IPS-NIHi7 (cell line): Measurements from ENCODE around the gene EVC2.
A peak's percentile ranks its signal among the peaks of the same experiment; 100 is the strongest.

ENCODE experiments used
- DNase-seq: peaks from one replicate; pipeline ENCODE4 v3.0.0; 2012; ENCODE audit warnings: mixed read lengths; ENCODE audit errors: extremely low spot score

The EVC2 gene, protein sequence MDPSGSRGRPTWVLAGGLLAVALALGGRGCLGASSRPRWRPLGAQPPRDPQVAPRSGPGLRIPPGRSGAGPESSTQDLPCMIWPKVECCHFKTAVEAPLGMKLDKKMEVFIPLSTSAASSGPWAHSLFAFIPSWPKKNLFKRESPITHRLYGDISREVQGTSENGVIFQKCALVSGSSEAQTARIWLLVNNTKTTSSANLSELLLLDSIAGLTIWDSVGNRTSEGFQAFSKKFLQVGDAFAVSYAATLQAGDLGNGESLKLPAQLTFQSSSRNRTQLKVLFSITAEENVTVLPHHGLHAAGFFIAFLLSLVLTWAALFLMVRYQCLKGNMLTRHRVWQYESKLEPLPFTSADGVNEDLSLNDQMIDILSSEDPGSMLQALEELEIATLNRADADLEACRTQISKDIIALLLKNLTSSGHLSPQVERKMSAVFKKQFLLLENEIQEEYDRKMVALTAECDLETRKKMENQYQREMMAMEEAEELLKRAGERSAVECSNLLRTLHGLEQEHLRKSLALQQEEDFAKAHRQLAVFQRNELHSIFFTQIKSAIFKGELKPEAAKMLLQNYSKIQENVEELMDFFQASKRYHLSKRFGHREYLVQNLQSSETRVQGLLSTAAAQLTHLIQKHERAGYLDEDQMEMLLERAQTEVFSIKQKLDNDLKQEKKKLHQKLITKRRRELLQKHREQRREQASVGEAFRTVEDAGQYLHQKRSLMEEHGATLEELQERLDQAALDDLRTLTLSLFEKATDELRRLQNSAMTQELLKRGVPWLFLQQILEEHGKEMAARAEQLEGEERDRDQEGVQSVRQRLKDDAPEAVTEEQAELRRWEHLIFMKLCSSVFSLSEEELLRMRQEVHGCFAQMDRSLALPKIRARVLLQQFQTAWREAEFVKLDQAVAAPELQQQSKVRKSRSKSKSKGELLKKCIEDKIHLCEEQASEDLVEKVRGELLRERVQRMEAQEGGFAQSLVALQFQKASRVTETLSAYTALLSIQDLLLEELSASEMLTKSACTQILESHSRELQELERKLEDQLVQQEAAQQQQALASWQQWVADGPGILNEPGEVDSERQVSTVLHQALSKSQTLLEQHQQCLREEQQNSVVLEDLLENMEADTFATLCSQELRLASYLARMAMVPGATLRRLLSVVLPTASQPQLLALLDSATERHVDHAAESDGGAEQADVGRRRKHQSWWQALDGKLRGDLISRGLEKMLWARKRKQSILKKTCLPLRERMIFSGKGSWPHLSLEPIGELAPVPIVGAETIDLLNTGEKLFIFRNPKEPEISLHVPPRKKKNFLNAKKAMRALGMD

DNA sequence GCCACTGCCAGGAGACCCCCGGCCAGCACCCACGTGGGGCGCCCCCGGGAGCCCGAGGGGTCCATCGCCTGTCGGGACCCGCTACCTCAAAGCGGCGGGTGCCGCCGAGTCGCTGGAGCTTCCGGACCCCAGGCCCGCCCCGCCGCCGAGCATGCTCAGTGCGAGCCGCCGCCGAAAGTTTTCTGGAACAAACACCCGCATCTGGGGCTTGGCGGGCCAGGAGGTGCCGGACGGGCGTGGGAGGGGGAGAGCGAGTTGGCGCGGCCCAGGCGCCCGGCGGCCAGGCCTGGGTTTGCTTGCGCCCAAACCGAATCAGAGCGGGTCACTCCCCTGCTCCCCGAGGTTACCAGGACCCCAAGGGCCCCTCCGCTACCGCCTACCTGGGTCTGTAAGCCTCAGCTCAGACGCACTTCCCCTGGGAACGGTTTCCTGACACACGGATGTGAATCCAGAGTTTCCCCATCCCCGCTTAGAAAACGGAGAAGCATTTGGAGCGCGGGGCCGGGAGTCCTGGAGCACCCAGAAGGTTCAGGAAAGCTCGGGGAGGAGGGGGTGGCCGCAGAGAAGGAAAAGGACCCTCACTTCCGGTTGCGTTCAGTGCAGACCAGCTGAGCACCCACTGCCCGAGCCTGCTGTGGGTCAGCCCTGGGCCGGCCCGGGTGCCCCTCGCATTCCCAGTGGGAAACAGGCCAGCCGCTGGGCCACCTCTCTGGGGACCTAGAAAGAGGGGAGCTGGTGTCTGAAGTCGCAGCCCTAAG, at the start of gene EVC2:
Gene EVC2 (minus strand): TSS at position 111 of the 758 bp plus-strand sequence. CDS start 46 bp downstream, at position 65.
- DNase-seq = peak; percentile 74

DNA sequence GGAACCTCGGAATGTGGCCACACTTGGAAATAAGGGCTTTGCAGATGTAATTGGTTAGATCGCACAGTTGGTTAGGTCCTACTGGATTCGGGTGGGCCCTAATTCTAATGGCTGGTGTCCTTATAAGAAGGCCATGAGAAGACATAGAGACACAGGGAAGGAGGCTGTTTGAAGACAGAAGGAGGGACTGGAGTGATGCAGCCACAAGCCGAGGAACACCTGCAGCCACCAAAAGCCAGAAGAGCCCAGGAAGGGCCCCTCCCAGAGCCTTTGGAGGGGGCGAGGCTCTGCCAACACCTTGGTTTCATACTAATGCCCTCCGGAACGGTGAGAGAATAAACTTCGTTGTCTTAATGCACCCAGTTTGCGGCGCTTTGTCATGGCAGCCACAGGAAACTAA, 49.6 kb upstream of the EVC2 start:
- DNase-seq = no peak

DNA sequence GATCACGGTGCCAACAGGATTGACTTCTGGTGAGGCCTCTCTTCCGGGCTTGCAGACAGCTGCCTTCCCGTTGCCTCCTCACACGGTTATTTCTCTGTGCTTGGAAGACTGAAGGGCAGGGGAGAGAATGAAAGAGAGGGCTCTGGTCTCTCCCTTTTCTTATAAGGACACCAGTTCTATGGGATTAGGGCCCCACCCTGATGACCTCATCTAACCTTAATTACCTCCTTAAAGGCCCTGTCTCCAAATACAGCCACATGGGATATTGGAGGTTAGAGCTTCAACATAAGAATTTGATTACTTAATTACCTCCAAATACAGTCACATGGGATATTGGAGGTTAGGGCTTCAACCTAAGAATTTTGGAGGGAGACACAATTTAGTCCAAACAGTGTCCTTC, 49.2 kb upstream of the EVC2 start:
- no peak for DNase-seq

DNA sequence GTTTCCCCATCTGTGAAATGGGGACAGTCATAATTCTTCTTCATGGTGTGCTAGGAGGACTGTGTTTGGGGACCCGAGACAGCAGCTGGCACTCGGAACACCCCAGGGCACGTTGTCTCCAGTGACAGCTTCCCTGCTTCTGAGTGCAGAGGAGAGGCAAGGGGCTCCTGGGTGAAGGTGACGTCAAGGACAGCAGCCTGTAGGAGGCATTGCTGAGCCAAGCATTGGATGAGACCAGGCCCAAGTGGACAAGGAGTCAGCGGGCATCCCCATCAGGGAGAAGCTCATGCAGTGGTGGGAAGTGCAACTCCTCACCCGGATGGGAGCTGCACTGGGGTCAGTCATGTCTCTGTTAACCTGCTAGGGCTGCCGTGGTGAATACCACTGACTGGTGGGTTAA, 48.7 kb upstream of the EVC2 start:
- DNase-seq = peak; percentile 18

DNA sequence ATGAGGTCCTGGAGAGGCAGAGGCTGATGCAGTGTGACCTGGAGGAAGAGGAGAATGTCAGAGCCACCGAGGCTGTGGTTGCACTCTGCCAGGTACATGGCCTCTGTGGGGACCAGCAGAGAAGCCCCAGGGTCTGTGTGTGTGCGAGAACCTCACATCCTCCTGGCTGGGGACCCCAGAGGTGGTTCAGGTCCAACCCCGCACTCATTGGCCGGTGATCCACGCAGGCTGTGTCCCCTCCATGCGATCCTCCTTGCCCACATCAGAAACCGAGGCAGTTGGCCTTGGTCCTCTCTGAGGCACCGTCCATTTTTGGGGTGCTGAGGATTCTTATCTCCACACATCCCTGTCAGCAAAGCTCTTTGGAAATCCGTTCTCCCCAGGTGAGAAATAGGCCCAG, 47.9 kb upstream of the EVC2 start:
- no peak for DNase-seq

DNA sequence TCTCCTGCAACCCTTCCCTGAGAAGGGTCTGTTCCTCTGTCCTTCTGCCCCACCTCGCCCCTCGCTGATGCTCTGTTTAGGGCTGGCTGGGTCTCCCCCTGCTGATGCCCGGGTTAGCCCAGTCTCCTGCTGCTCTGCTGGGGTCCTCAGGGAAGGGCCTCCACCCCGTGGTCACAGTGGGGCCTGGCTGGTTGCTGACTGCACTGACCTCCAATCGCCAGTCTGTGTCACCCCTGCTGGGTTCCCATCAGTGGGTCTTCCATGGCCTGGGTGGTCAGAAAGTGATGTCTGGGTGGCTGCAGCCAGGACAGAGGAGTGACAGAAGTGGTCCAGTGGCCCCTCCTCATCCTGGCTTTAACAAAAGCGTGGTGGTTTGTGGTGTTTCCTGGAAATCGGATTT, 47.3 kb upstream of the EVC2 start:
- no peak for DNase-seq

DNA sequence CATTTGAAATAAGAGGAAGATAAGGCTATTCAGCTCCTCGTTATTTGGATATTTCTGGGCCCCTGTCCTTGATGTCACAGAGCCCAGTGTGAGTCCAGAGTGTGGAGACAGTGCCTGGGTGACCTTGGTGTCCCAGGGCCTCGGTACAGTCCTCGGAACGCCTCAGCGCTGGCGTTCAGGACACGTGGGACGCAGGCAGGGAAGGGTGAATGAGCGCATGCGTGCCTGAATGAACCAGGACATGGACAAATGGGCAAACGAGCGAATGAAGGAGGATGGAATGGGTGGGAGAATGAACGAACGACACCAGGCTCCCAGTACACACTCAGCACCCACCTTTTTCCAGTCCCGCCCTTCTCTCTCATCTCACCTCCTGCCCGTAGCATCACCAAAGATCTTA, 46.8 kb upstream of the EVC2 start:
- no peak for DNase-seq

DNA sequence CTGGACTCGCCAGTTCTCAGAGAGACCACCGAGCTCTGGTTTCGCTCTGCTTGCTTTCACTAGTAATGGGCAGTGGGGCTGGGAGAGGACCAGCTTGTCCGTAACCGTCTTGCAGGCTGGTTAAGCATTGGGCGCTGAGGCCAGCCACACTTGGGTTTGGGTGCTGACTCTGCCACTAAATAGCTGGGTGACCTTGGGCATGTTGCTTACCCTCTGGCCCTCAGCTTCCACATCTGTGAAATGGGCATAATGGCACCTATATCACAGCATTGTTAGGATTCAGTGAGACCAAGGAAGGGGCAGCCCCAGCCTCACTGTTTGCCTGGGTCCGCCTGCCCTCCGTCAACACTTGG, 46.1 kb upstream of the EVC2 start:
- DNase-seq = no peak

DNA sequence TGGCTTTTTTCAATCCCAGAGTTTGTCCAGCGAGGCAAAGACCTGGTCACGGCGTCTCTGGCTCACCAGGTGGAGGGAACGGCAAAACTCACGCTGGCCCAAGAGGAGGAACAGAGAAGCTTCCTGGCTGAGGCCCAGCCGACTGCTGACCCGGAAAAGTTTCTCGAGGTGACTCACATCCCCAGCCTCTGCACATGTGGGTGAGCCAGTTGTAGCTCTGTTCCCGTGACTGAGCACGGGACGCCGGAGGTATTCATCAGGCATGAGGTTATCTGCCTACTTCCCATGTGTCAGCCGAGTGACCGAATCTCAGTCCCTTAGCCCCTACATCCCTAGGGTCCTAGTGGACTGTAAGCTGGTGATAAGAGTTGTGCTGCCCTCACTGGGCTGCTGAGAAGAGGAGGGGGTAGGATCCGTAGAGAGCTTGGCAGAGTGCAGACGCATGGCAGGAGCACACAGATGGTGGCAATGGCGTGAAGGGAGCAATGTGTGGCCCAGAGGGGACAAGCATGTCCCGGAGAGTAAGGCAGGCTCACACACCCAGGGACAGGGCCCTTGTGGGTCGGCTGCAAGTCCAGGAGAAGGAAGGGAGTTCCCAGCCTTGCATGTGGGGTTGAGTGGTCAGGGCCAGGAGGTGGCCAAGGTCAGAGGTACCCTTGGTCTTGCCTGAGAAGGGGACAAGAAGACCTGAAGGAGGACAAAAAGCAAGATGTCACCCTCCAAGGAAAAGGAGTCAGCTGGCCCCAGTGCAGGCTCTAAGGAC, 45.6 kb upstream of the EVC2 start:
- DNase-seq = no peak

DNA sequence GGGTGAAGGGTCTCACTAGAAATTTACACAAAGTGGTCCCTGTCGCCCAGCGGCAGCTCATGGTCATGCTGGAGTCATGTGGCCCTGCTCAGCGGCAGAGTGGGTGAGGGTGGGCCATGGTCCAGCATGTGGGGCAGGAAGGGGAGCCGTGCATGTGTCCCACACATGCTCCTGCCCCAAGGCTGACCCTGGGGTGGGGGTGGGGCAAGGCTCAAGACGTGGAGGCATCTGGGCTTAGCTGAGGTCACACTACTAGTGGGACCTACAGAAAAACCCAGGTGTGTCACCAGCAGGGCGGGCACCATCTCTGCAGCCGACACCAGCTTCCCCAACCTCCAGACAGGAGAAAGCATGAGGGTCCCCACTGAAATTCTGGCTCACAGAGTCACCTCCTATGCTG, 45.0 kb upstream of the EVC2 start:
- no peak for DNase-seq

DNA sequence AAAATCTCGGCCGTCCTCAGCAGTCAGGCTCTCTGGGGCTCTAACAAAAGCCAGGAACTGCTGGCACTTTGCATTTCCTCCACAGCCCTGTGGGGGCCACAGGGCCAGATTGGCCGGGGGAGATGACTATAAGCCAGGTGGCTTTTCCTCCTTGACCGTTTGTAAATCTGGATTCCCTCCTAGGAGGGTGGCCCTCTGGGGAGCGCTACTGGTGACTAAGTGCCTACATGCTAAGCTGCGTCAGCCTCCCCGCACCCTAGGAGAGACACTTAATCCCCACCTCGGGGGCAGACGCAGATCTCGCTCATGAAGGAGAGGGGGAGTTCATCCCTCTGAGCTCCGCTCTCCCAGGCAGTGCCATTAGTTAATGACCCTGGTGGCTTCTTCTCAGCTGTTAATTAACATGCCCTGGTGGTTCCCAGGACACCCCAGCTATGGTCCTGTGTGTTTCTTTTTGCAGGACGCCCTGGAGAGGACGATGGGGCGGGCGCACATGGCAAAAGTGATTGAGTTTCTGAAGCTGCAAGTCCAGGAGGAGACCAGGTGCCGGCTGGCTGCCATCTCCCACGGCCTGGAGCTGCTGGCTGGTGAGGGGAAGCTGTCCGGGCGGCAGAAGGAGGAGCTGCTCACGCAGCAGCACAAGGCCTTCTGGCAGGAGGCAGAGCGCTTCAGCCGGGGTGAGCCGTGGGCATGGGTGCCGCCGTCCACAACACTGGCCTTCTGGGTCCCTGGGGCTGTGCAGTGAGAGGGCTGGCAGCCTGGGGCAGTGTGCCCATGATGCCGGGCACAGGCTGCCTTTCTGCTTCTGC, 44.2 kb upstream of the EVC2 start:
- peak; percentile 78 for DNase-seq

DNA sequence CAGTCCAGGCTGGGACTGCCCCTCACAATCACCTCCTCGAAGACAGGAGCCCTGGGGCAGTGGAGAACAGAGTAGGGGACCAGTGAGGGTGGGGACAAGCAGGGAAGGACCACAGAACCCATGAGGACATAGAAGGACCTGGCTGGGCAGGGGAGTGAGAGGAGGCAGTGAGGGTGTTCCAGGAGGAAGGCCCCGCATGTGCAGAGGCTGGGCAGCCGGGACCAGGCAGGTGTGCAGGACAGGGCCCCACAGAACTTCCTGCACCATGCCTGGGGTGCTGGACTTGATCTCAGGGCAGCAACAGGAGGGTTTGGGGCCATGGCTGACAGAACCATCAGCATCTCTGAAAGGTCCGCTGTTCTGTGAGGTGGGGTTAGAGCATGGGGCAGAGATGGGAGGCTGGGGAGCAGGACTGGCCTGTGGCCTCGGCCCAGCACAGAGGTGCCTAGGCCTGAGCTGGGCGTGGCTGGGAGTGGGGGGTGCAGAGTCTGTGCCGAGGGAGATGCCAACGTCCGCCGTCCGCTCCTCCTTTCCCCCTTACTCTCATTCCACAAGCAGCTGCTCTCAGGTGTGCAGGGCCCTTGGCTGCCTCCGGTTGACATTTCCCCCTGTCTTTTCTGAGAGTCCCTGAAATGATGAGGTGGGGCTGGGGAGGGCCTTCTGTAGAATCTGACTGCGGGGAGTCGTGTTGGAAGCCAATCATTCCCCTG, 43.5 kb upstream of the EVC2 start:
- DNase-seq = no peak

DNA sequence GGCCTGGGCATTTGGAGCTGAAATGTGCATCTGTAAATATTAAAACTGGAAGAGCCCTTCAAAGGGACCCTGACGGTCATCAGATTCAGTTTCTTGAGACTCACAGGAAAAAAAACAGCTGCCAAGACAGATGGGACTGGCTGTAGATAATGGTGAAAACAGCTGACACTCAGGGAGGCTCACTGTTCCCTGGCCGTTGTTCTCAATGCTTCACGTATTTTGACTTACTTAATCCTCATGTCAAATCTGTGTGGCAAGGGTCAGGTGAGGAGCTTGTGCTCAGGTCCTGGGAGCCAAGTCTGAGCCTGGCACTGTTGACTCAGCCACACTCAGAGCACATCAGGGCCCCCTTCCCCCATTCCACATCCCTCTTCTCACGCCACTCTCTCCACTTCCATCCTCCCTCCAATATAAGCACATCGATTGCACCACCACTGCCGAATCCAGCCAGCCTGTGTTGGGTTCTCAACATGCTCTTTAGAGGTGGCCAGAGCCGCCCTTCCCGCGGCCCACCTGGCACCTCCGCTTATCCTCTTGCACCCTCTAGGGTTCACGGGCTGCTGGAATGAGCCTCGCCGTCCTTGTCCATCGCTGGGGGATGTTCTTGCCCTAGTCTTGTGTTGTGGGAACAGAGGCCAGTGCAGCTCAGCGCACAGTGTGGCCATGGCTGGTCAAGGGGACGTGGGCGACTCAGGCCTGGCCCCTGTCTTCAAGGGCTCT, 42.7 kb upstream of the EVC2 start:
- no peak for DNase-seq

DNA sequence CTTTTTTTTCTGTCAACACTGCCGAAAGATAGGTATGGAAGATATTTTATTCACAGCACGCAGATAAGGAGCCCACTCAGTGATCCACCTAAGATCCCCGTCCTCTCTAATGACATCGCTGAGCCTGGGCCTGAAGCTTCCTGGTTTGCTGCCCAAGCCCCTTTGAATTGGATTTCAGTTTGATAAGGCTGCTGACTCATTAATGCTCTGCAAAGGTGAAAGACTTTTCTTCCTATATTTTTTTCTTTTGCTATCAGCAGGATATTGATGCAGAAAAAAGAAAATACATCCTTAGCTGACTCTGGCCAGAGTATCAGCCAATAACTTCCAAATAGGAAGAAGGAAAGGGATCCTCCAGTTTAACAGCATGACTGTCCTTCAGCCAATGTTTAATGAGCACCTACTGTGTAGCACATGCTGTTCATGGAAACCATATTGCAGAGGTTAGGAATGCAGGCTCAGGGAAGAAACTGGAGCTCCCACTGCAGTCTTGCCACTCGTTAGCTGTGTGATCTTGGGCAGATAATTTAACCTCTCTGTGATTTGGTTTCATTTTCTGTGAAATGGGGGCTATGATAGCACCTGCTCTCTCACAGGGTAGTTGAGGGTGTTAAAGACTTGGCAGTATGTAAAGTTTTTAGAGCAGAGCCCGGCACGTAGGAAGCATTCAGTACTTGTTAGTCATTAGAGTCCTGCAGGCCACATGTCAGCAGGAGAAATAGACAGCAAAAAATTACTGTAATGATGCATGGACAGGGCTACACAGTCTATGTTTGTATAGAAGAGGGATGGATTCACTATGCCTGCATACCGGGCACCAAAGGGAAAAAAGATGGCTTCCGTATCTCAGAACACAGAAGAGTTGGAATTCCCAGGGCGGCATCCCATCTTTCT, 41.9 kb upstream of the EVC2 start:
- no peak for DNase-seq

DNA sequence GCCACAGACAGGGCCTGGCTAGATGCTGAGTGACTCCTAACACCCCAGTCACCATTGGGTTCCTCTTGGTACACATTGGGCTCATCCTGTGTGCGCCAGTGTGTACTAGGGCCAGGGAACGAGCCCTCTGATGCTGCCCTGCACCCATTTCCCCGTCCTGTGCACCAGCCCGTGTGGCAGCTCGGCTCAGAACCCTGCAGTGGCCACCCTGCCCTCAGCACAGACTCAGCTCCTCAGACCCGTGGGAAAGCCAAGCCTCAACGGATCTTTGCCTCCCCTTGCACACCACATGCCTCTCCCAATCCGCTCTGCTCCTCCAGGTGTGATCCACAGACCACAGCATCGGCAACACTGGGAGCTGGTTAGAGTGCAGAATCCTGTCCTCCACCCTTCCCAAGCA, 41.2 kb upstream of the EVC2 start:
- no peak for DNase-seq

DNA sequence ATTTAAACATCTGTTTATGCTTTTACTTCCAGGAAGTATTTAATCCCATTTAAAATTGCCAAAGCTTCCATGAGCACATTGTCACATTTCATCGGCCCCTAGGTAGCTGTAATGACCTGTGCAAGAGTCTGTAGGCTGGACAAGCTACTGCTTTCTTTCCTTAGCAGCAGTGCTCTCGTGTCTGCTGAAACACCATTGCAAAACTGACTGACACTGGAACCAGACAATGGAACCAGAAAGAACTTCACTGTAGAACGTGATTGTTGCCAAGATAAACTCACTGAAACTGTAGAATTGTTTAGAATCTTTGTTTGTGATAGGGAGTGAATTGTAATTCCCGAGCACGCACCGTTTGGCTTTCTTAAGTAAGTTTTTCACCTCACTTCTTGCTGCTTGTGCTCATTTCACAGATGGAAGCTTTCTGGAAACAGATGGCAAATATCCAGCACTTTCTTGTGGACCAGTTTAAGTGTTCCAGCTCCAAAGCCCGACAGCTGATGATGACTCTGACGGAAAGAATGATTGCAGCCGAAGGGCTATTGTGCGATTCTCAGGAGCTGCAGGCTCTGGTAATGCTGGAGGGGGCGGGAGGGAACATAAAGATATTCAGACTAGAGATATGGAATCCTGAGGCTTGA, 39.5 kb upstream of the EVC2 start:
- DNase-seq = no peak
